IPS-NIHi7 (cell line): ENCODE data around the gene LASP1NB.

Experiments used
- DNase-seq: peaks from one replicate; pipeline ENCODE4 v3.0.0; 2012; ENCODE audit warnings: mixed read lengths; ENCODE audit errors: extremely low spot score

Gene LASP1NB

GRCh38 chr17:38925263-38925995, at the start of gene LASP1NB:
LASP1NB (plus strand) TSS chr17:38925614.
- DNase-seq: peak; percentile 75

- DNase-seq: no peak
Measured at GRCh38 chr17:38877130-38877851, 48.1 kb upstream of the LASP1NB start.

- DNase-seq: peak; percentile 95
Measured at GRCh38 chr17:38879878-38880665, 45.3 kb upstream of the LASP1NB start.

GRCh38 chr17:38881600-38882191, 43.7 kb upstream of the LASP1NB start:
- DNase-seq: no peak

GRCh38 chr17:38882870-38883269, 42.5 kb upstream of the LASP1NB start:
- no peak for DNase-seq

- peak; percentile 63 for DNase-seq
Measured at GRCh38 chr17:38883592-38884526, 41.6 kb upstream of the LASP1NB start.

- DNase-seq: no peak
Measured at GRCh38 chr17:38885044-38885727, 40.2 kb upstream of the LASP1NB start.

GRCh38 chr17:38885728-38886642, 39.4 kb upstream of the LASP1NB start:
- DNase-seq: no peak

GRCh38 chr17:38886643-38887010, 38.8 kb upstream of the LASP1NB start:
- DNase-seq: no peak

- DNase-seq: no peak
Measured at GRCh38 chr17:38888842-38889241, 36.6 kb upstream of the LASP1NB start.

GRCh38 chr17:38889745-38890409, 35.5 kb upstream of the LASP1NB start:
- DNase-seq: no peak

GRCh38 chr17:38890410-38890746, 35.0 kb upstream of the LASP1NB start:
- no peak for DNase-seq

- DNase-seq: no peak
Measured at GRCh38 chr17:38891441-38891840, 34.0 kb upstream of the LASP1NB start.

GRCh38 chr17:38892083-38892482, 33.3 kb upstream of the LASP1NB start:
- DNase-seq: no peak

- DNase-seq: no peak
Measured at GRCh38 chr17:38892620-38893019, 32.8 kb upstream of the LASP1NB start.

GRCh38 chr17:38893113-38893512, 32.3 kb upstream of the LASP1NB start:
- DNase-seq: no peak

GRCh38 chr17:38893607-38894006, 31.8 kb upstream of the LASP1NB start:
- DNase-seq: no peak

- no peak for DNase-seq
Measured at GRCh38 chr17:38894276-38894675, 31.1 kb upstream of the LASP1NB start.
